Erythroblast (primary cell): Measurements from ENCODE around the gene SYT3.

Experiments
- DNase-seq, 2 experiments: peaks; one replicate each; lab custom pipeline; 2025; lab: John Stamatoyannopoulos, UW
- GATA1 ChIP-seq: IDR thresholded peaks from 2 replicates; pipeline ENCODE4 v1.6.1; 2011; ENCODE audit warnings: low read depth, mild to moderate bottlenecking, control low read depth, low read length, moderate library complexity
- POLR2A ChIP-seq: IDR thresholded peaks from 2 replicates; pipeline ENCODE4 v1.6.1; 2011; ENCODE audit warnings: mild to moderate bottlenecking, low read length

SYT3 gene

GRCh38 chr19:50667177-50667758, 27.6 kb upstream of the SYT3 start:
- DNase-seq, result no peak
- TF ChIP-seq POLR2A (no peak), GATA1 (no peak)

- TF ChIP-seq GATA1 (no peak), POLR2A (no peak)
- DNase-seq, result no peak
Observed at GRCh38 chr19:50666346-50667176, 26.9 kb upstream of the SYT3 start.

DNA sequence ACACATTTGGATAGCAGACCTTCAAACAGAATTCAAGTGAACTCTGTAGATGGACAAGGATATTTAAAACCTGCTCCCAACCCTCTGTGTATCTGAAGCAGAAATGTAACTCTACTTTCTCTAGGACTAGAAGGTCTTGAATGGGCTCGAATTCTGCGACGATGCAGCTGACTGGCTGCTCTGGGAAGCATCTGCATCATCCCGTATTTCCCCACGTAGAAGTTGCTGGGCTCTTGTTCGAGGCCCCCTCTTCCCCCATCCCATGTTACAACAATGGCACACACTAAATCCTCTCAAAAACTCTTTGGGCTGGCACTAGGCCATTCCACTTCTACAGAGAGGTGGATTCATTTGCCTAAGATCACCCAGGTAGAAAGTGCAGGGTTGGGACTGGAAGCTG, 24.5 kb upstream of the SYT3 start:
- DNase-seq, result no peak
- TF ChIP-seq POLR2A, result no peak

- DNase-seq, result no peak
- TF ChIP-seq GATA1, result no peak
- no peak for TF ChIP-seq POLR2A
Observed at GRCh38 chr19:50663482-50663790, 23.8 kb upstream of the SYT3 start.

- TF ChIP-seq GATA1 (no peak), POLR2A (peak; percentile 13)
- DNase-seq, result no peak
Observed at GRCh38 chr19:50662651-50663481, 23.2 kb upstream of the SYT3 start.

GRCh38 chr19:50661766-50662650, 22.3 kb upstream of the SYT3 start:
- no peak for DNase-seq
- TF ChIP-seq POLR2A, result no peak

GRCh38 chr19:50661023-50661422, 21.3 kb upstream of the SYT3 start:
- no peak for DNase-seq
- TF ChIP-seq GATA1, result no peak
- no peak for TF ChIP-seq POLR2A

DNA sequence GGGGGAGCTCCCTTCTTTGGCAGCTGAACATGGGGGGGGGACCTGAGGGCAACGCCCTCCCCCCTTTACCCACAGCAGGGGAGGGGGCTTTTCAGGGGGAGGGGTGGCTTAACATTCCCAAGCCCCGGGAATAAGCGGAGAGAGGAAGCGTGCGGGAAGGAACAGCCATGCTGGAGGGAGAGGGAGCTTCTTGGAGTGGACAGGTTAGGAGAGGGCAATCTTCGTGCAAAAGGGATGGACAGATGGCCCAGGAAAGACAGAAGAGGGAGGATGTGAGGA, 20.3 kb upstream of the SYT3 start:
- DNase-seq, result no peak
- TF ChIP-seq POLR2A (no peak), GATA1 (no peak)

GRCh38 chr19:50659318-50660087, 19.8 kb upstream of the SYT3 start:
- no peak for DNase-seq
- no peak for TF ChIP-seq POLR2A
- no peak for TF ChIP-seq GATA1

GRCh38 chr19:50658441-50659317, 19.0 kb upstream of the SYT3 start:
- DNase-seq, result peak; percentile 67 to 88

DNA sequence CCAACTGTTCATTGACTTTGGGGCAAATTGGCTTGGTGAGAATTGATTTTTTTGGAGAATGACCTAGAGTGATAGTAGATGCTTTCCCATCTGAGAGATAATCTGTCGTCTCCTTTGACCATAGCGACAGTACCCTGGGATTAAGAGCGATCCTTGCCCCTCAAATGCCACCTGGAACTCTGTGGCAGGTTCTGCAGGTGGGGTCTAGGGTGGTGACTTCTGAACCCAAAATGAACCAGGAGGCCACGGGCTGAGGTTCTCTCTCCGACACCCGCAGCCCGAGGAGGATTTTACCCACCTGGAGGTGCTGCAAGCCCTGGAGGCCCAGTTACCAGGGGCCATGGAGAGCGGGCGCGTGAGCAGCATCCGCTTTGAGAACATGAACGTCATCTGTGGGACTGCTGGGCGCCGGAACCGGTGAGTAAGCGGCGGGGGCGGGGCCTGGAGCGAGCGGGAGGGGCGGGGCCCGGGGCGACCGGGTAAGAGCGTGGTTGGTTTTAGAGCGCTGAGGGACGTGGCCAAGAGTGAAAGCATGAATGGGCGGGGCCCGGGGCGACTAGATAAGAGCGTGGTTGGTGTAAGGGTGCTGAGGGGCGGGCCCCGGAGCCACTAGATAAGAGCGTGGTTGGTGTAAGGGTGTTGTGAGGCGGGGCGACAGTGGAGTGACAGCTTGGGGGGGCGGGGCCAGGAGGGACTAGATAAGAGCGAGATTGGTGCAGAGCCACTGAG, 18.2 kb upstream of the SYT3 start:
- peak; percentile 93 to 97 for DNase-seq
- no peak for TF ChIP-seq GATA1
- peak; percentile 33 for TF ChIP-seq POLR2A

More at GRCh38 chr19:50658441-50659317, 19.0 kb upstream of the SYT3 start:
- TF ChIP-seq POLR2A (peak; percentile 92), GATA1 (no peak)
